H9 (cell line): ENCODE data around the gene AGPAT1. TPM values are rescaled to one million over a fixed set of nuclear protein-coding genes. Genes with fewer than 3 reads are reported as not detected.

ENCODE experiments used
- DNase-seq: peaks from one replicate; pipeline ENCODE4 v3.0.0-alpha.2; 2017
- H2AFZ ChIP-seq: one replicate; pipeline ENCODE4 v1.6.1; 2013; ENCODE audit warnings: mild to moderate bottlenecking, low read length, control low read depth, moderate library complexity
- H2AK5ac ChIP-seq: 2 replicates; pipeline ENCODE4 v1.6.1; 2013; ENCODE audit warnings: low read length, control low read depth, mixed read lengths; ENCODE audit not compliant: insufficient read length
- H2BK120ac ChIP-seq: one replicate; pipeline ENCODE4 v1.6.1; 2013; ENCODE audit warnings: low read depth, mild to moderate bottlenecking, low read length, control low read depth, inconsistent platforms; ENCODE audit not compliant: poor library complexity, severe bottlenecking
- H2BK12ac ChIP-seq: 2 replicates; pipeline ENCODE4 v1.6.1; 2013; ENCODE audit warnings: low read length, control low read depth, mixed read lengths, low read depth; ENCODE audit not compliant: insufficient read length
- H2BK15ac ChIP-seq: 2 replicates; pipeline ENCODE4 v1.6.1; 2013; ENCODE audit warnings: low read depth, low read length, control low read depth
- H2BK20ac ChIP-seq: one replicate; pipeline ENCODE4 v1.6.1; 2013; ENCODE audit warnings: low read depth, mild to moderate bottlenecking, low read length, control low read depth, inconsistent platforms; ENCODE audit not compliant: poor library complexity, severe bottlenecking
- H2BK5ac ChIP-seq: 2 replicates; pipeline ENCODE4 v1.6.1; 2013; ENCODE audit warnings: low read length, control low read depth, mixed read lengths; ENCODE audit not compliant: insufficient read length
- H3K14ac ChIP-seq: 2 replicates; pipeline ENCODE4 v1.6.1; 2013; ENCODE audit warnings: low read length, control low read depth; ENCODE audit not compliant: insufficient read depth
- H3K18ac ChIP-seq: 2 replicates; pipeline ENCODE4 v1.6.1; 2013; ENCODE audit warnings: low read depth, mild to moderate bottlenecking, mixed read lengths, low read length, control low read depth; ENCODE audit not compliant: insufficient read length
- H3K23ac ChIP-seq: 2 replicates; pipeline ENCODE4 v1.6.1; 2013; ENCODE audit warnings: low read length, control low read depth, mixed read lengths, low read depth; ENCODE audit not compliant: insufficient read length
- H3K23me2 ChIP-seq: 2 replicates; pipeline ENCODE4 v1.6.1; 2013; ENCODE audit warnings: low read depth, mild to moderate bottlenecking, mixed read lengths, low read length, control low read depth; ENCODE audit not compliant: insufficient read length, poor library complexity, severe bottlenecking
- H3K27ac ChIP-seq: 2 replicates; pipeline ENCODE4 v1.5.1; 2013; ENCODE audit warnings: low read length, control low read depth, mixed read lengths, low read depth; ENCODE audit not compliant: insufficient read length
- H3K27me3 ChIP-seq: 2 replicates; pipeline ENCODE4 v1.6.1; 2013; ENCODE audit warnings: low read length, control low read depth, inconsistent platforms; ENCODE audit not compliant: insufficient read depth
- H3K4ac ChIP-seq: 2 replicates; pipeline ENCODE4 v1.6.1; 2013; ENCODE audit warnings: low read depth, mild to moderate bottlenecking, control low read depth, inconsistent platforms, low read length, moderate library complexity
- H3K4me1 ChIP-seq: 2 replicates; pipeline ENCODE4 v1.6.1; 2013; ENCODE audit warnings: low read length, control low read depth, inconsistent platforms; ENCODE audit not compliant: insufficient read depth
- H3K4me2 ChIP-seq: 2 replicates; pipeline ENCODE4 v1.6.1; 2013; ENCODE audit warnings: low read length, control low read depth, mixed read lengths; ENCODE audit not compliant: insufficient read length, insufficient read depth
- H3K56ac ChIP-seq: 2 replicates; pipeline ENCODE4 v1.6.1; 2013; ENCODE audit warnings: low read depth, mild to moderate bottlenecking, mixed read lengths, low read length, control low read depth; ENCODE audit not compliant: insufficient read length
- H3K79me1 ChIP-seq: 2 replicates; pipeline ENCODE4 v1.6.1; 2013; ENCODE audit warnings: low read depth, mild to moderate bottlenecking, moderate library complexity, low read length, control low read depth, inconsistent platforms; ENCODE audit not compliant: insufficient read depth, poor library complexity, severe bottlenecking
- H3K79me2 ChIP-seq: 2 replicates; pipeline ENCODE4 v1.6.1; 2013; ENCODE audit warnings: low read length, control low read depth, inconsistent platforms; ENCODE audit not compliant: insufficient read depth
- H3K9ac ChIP-seq: 2 replicates; pipeline ENCODE4 v1.6.1; 2013; ENCODE audit warnings: low read length, control low read depth, mixed read lengths; ENCODE audit not compliant: insufficient read length; ENCODE audit errors: extremely low read depth
- H3K9me3 ChIP-seq: one replicate; pipeline ENCODE4 v1.6.1; 2013; ENCODE audit warnings: low read depth, low read length, inconsistent platforms; ENCODE audit not compliant: control insufficient read depth
- H3T11ph ChIP-seq: one replicate; pipeline ENCODE4 v1.6.1; 2013; ENCODE audit warnings: mild to moderate bottlenecking, low read length, control low read depth, inconsistent platforms
- H4K20me1 ChIP-seq: one replicate; pipeline ENCODE4 v1.6.1; 2013; ENCODE audit not compliant: control insufficient read depth, insufficient read length, insufficient read depth
- H4K5ac ChIP-seq: 2 replicates; pipeline ENCODE4 v1.6.1; 2013; ENCODE audit warnings: low read depth, mild to moderate bottlenecking, mixed read lengths, low read length, control low read depth; ENCODE audit not compliant: insufficient read length
- H4K8ac ChIP-seq: replicated peaks from 2 replicates; pipeline ENCODE4 v1.6.1; 2013; ENCODE audit warnings: low read length, control low read depth, mixed read lengths, low read depth; ENCODE audit not compliant: insufficient read length
- H4K91ac ChIP-seq: 2 replicates; pipeline ENCODE4 v1.6.1; 2013; ENCODE audit warnings: low read depth, mild to moderate bottlenecking, moderate library complexity, mixed read lengths, low read length, control low read depth; ENCODE audit not compliant: insufficient read length
- H3K27ac Mint-ChIP-seq, 3 experiments: 2 replicates in 2 of 3; 3 replicates in 1 of 3; pipeline ENCODE4 v1.8.0; 2020 to 2021; ENCODE audit warnings: mixed read lengths in 3 of 3, mild to moderate bottlenecking in 1 of 3, moderate library complexity in 1 of 3
- H3K27me3 Mint-ChIP-seq: 2 replicates; pipeline ENCODE4 v1.8.0; 2021; ENCODE audit warnings: low read depth, mild to moderate bottlenecking, moderate library complexity, mixed read lengths
- H3K36me3 Mint-ChIP-seq, 3 experiments: 2 replicates in 2 of 3; 3 replicates in 1 of 3; pipeline ENCODE4 v1.8.0; 2020 to 2021; ENCODE audit warnings: low read depth in 3 of 3, mixed read lengths in 3 of 3; ENCODE audit not compliant: insufficient read depth in 1 of 3
- H3K4me1 Mint-ChIP-seq, 2 experiments: 2 replicates each; pipeline ENCODE4 v1.8.0; 2020; ENCODE audit warnings: mixed read lengths in 2 of 2
- H3K4me3 Mint-ChIP-seq, 2 experiments: 2 replicates in 1 of 2; 3 replicates in 1 of 2; pipeline ENCODE4 v1.8.0; 2020 to 2021; ENCODE audit warnings: mild to moderate bottlenecking in 2 of 2, mixed read lengths in 2 of 2, moderate library complexity in 1 of 2
- H3K9me3 Mint-ChIP-seq, 2 experiments: 2 replicates in 1 of 2; 3 replicates in 1 of 2; pipeline ENCODE4 v1.8.0; 2020; ENCODE audit warnings: mild to moderate bottlenecking in 2 of 2, mixed read lengths in 2 of 2, moderate library complexity in 1 of 2
- CTCF ChIP-seq: fragments of 200-600 bp; sonication (generic); conservative IDR thresholded peaks from 3 replicates; pipeline ENCODE4 v1.8.0; 2021; ENCODE audit warnings: antibody characterized with exemption, mild to moderate bottlenecking
- WGBS: extraction: QIAGEN DNeasy Blood & Tissue Kit; methylation state at CpG from one replicate; pipeline ENCODE4 v1.1.7; 2013; ENCODE audit warnings: missing lambda C conversion rate, low lambda C conversion rate, mixed read lengths; ENCODE audit not compliant: insufficient read length; ENCODE audit errors: extremely low coverage; 5-methylcytosine and 5-hydroxymethylcytosine counted together
- total RNA-seq: library from RNA; stranded (reverse); gene quantifications from 2 replicates; pipeline ENCODE4 v1.2.1, GENCODE V29; 2021

The AGPAT1 gene
- total RNA-seq, 1 experiment from 2014 or later: 89.5 TPM

GRCh38 chr6:32177183-32177787 is 1.4 kb upstream of the AGPAT1 start:
- H2BK120ac ChIP-seq: peak overlapping the region; percentile 93
- H3T11ph ChIP-seq: peak overlapping the region; percentile 76
- Mint-ChIP-seq H3K36me3 (peaks cover 22 to 36% (median 36%) of the 10 kb centered on the region in 3 experiments), H3K4me1 (peaks cover 44 to 47% of the 10 kb centered on the region in 2 experiments), H3K9me3 (no peaks in the 10 kb centered on the region; a peak in 1 of 5 replicates), H3K27ac (peak overlapping the region; percentile 98), H3K27me3 (no peaks in the 10 kb centered on the region; the same call in 1 of the 2 replicates), H3K4me3 (peak overlapping the region; percentile 83 to 86)
- peak; percentile 69 for DNase-seq
- H3K27me3 ChIP-seq: no peaks in the 10 kb centered on the region
- no peak overlapping the region for H2AFZ ChIP-seq
- H4K20me1 ChIP-seq: no peaks in the 10 kb centered on the region
- H3K27ac ChIP-seq: peak overlapping the region; percentile 68
- peak overlapping the region; percentile 83 for H3K9ac ChIP-seq
- H3K79me2 ChIP-seq: peaks cover 20% of the 10 kb centered on the region; the same call in 1 of the 2 replicates
- peak overlapping the region; percentile 28 for H4K5ac ChIP-seq
- peak overlapping the region; percentile 11 for H2BK5ac ChIP-seq
- H2BK15ac ChIP-seq: no peak overlapping the region
- H3K56ac ChIP-seq: no peak overlapping the region
- no peak overlapping the region for H2BK12ac ChIP-seq
- no peak overlapping the region for H4K8ac ChIP-seq
- H2BK20ac ChIP-seq: no peak overlapping the region
- no CpG with 5 or more reads among the region's 20 CpGs for WGBS
- no peaks in the 10 kb centered on the region for H3K79me1 ChIP-seq
- H2AK5ac ChIP-seq: no peak overlapping the region
- peak overlapping the region; percentile 83 for H3K4me2 ChIP-seq
- H3K4me1 ChIP-seq: peaks cover 7% of the 10 kb centered on the region
- peak overlapping the region; percentile 86; the same call in 1 of the 2 replicates for H3K14ac ChIP-seq
- peaks cover 22% of the 10 kb centered on the region for H3K23me2 ChIP-seq
- no peaks in the 10 kb centered on the region for H3K9me3 ChIP-seq
- H3K23ac ChIP-seq: no peak overlapping the region
- no peak overlapping the region for H4K91ac ChIP-seq
- TF ChIP-seq CTCF: no peak
- peak overlapping the region; percentile 43; the same call in 1 of the 2 replicates for H3K4ac ChIP-seq
- peak overlapping the region; percentile 90 for H3K18ac ChIP-seq
